ENCODE data around the gene CD53. TPM values are rescaled to one million over a fixed set of nuclear protein-coding genes. Genes with fewer than 3 reads are reported as not detected.

Gene CD53
- total RNA-seq, 1 donor from 2014 or later: not detected

- Mint-ChIP-seq H3K4me3 (ENCODE audit: unreplicated experiment) (no peak overlapping the region), H3K9me3 (ENCODE audit: low read depth) (peaks cover under 1% of the 10 kb centered on the region), H3K27ac (ENCODE audit: unreplicated experiment) (no peak overlapping the region), H3K27me3 (ENCODE audit: low read depth) (peaks cover 3% of the 10 kb centered on the region), H3K4me1 (ENCODE audit: low read depth) (no peaks in the 10 kb centered on the region), H3K36me3 (ENCODE audit: low read depth) (no peaks in the 10 kb centered on the region)
- DNase-seq (ENCODE audit: low spot score): no peak
- no peak for TF ChIP-seq CTCF (IDR thresholded peaks at IDR 0.05)
Measured at GRCh38 chr1:110903853-110904500, 31.0 kb downstream of the CD53 start.

GRCh38 chr1:110912784-110913183 lies 39.8 kb downstream of the CD53 start:
- no peak for TF ChIP-seq CTCF (IDR thresholded peaks at IDR 0.05)
- H3K36me3 Mint-ChIP-seq (ENCODE audit: low read depth): no peaks in the 10 kb centered on the region

GRCh38 chr1:110914676-110915075 lies 41.7 kb downstream of the CD53 start:
- Mint-ChIP-seq H3K9me3 (ENCODE audit: low read depth) (peaks cover 20% of the 10 kb centered on the region), H3K27ac (ENCODE audit: unreplicated experiment) (no peak overlapping the region), H3K4me3 (ENCODE audit: unreplicated experiment) (no peak overlapping the region), H3K4me1 (ENCODE audit: low read depth) (peaks cover 5% of the 10 kb centered on the region), H3K27me3 (ENCODE audit: low read depth) (peaks cover 6% of the 10 kb centered on the region), H3K36me3 (ENCODE audit: low read depth) (no peaks in the 10 kb centered on the region)
- DNase-seq (ENCODE audit: low spot score): no peak
- TF ChIP-seq CTCF (IDR thresholded peaks at IDR 0.05): no peak

More at GRCh38 chr1:110912784-110913183, 39.8 kb downstream of the CD53 start:
- Mint-ChIP-seq H3K4me3 (ENCODE audit: unreplicated experiment) (no peak overlapping the region), H3K4me1 (ENCODE audit: low read depth) (peaks cover 5% of the 10 kb centered on the region), H3K9me3 (ENCODE audit: low read depth) (peaks cover 25% of the 10 kb centered on the region), H3K27ac (ENCODE audit: unreplicated experiment) (no peak overlapping the region), H3K27me3 (ENCODE audit: low read depth) (peaks cover 3% of the 10 kb centered on the region)
- DNase-seq (ENCODE audit: low spot score): no peak

- no peak for DNase-seq (ENCODE audit: low spot score)
- peaks cover 4% of the 10 kb centered on the region for H3K27me3 Mint-ChIP-seq (ENCODE audit: low read depth)
- H3K4me1 Mint-ChIP-seq (ENCODE audit: low read depth): peaks cover 5% of the 10 kb centered on the region
- no peak for TF ChIP-seq CTCF (IDR thresholded peaks at IDR 0.05)
- H3K4me3 Mint-ChIP-seq (ENCODE audit: unreplicated experiment): no peak overlapping the region
- no peaks in the 10 kb centered on the region for H3K36me3 Mint-ChIP-seq (ENCODE audit: low read depth)
- no peak overlapping the region for H3K27ac Mint-ChIP-seq (ENCODE audit: unreplicated experiment)
- peaks cover 18% of the 10 kb centered on the region for H3K9me3 Mint-ChIP-seq (ENCODE audit: low read depth)
Measured at GRCh38 chr1:110915804-110916203, 42.9 kb downstream of the CD53 start.

- DNase-seq (ENCODE audit: low spot score): no peak
- H3K9me3 Mint-ChIP-seq (ENCODE audit: low read depth): peaks cover 15% of the 10 kb centered on the region
- H3K36me3 Mint-ChIP-seq (ENCODE audit: low read depth): no peaks in the 10 kb centered on the region
- TF ChIP-seq CTCF (IDR thresholded peaks at IDR 0.05): no peak
- H3K4me1 Mint-ChIP-seq (ENCODE audit: low read depth): peaks cover 5% of the 10 kb centered on the region
- no peak overlapping the region for H3K4me3 Mint-ChIP-seq (ENCODE audit: unreplicated experiment)
- H3K27ac Mint-ChIP-seq (ENCODE audit: unreplicated experiment): no peak overlapping the region
- peaks cover 4% of the 10 kb centered on the region for H3K27me3 Mint-ChIP-seq (ENCODE audit: low read depth)
Measured at GRCh38 chr1:110916274-110916668, 43.3 kb downstream of the CD53 start.
